Measurements from ENCODE around the gene C1orf167. TPM values are rescaled to one million over a fixed set of nuclear protein-coding genes. Genes with fewer than 3 reads are reported as not detected.

Gene C1orf167
- total and polyA plus RNA-seq, 4 donors = 0.37 TPM; not detected in 3

- WGBS = 94% methylated on average over 9 of the region's 9 CpGs
- no peak for TF ChIP-seq RAD21 (IDR thresholded peaks at IDR 0.05)
These were observed 17.7 kb upstream of the C1orf167 start for GRCh38 chr1:11744287-11744686.

GRCh38 chr1:11746092-11746491, 15.9 kb upstream of the C1orf167 start:
- Histone ChIP-seq H3K9me3 (ENCODE audit: control insufficient read depth in 4 of 4, low read length in 3 of 4) (no peaks in the 10 kb centered on the region), H3K4me3 (ENCODE audit: low read depth in 1 of 3, low read length in 3 of 3) (no peak overlapping the region), H3K36me3 (ENCODE audit: control insufficient read depth in 4 of 4, insufficient read depth in 3 of 4, low read depth in 1 of 4, low read length in 3 of 4) (peaks cover 0 to 35% (median 6%) of the 10 kb centered on the region in 4 donors), H3K27me3 (ENCODE audit: control insufficient read depth in 4 of 4, insufficient read depth in 4 of 4, low read length in 3 of 4) (no peaks in the 10 kb centered on the region), H3K9ac (ENCODE audit: low read depth in 1 of 2, low read length in 2 of 2) (no peak overlapping the region), H3K27ac (ENCODE audit: low read depth in 1 of 2, low read length in 2 of 2) (no peak overlapping the region), H3K4me1 (ENCODE audit: control insufficient read depth in 4 of 4, insufficient read depth in 4 of 4, low read length in 3 of 4) (no peaks in the 10 kb centered on the region)
- TF ChIP-seq CTCF (IDR thresholded peaks at IDR 0.05; ENCODE audit: low read depth, low read length, missing input control) = no peak
- no peak for TF ChIP-seq RXRA (IDR thresholded peaks at IDR 0.05)
- no peak for TF ChIP-seq NR2F2 (IDR thresholded peaks at IDR 0.05)
- TF ChIP-seq ZBTB33 (IDR thresholded peaks at IDR 0.05) = no peak
- no peak for TF ChIP-seq HNF4G (IDR thresholded peaks at IDR 0.05)
- no peak for TF ChIP-seq REST (IDR thresholded peaks at IDR 0.05)
- DNase-seq (ENCODE audit: low spot score) = no peak
- 94% methylated on average over 6 of the region's 6 CpGs for WGBS

More at GRCh38 chr1:11744287-11744686, 17.7 kb upstream of the C1orf167 start:
- no peaks in the 10 kb centered on the region for H3K9me3 ChIP-seq (ENCODE audit: control insufficient read depth in 4 of 4, low read length in 3 of 4)
- H3K4me3 ChIP-seq (ENCODE audit: low read depth in 1 of 3, low read length in 3 of 3) = no peak overlapping the region
- no peaks in the 10 kb centered on the region for H3K27me3 ChIP-seq (ENCODE audit: control insufficient read depth in 4 of 4, insufficient read depth in 4 of 4, low read length in 3 of 4)
- H3K27ac ChIP-seq (ENCODE audit: low read depth in 1 of 2, low read length in 2 of 2) = no peak overlapping the region
- no peak overlapping the region for H3K9ac ChIP-seq (ENCODE audit: low read depth in 1 of 2, low read length in 2 of 2)
- H3K36me3 ChIP-seq (ENCODE audit: control insufficient read depth in 4 of 4, insufficient read depth in 3 of 4, low read depth in 1 of 4, low read length in 3 of 4) = peaks cover 0 to 17% (median 0%) of the 10 kb centered on the region in 4 donors
- DNase-seq (ENCODE audit: low spot score) = no peak
- no peaks in the 10 kb centered on the region for H3K4me1 ChIP-seq (ENCODE audit: control insufficient read depth in 4 of 4, insufficient read depth in 4 of 4, low read length in 3 of 4)

- Histone ChIP-seq H3K4me1 (ENCODE audit: control insufficient read depth in 4 of 4, insufficient read depth in 4 of 4, low read length in 3 of 4) (no peaks in the 10 kb centered on the region), H3K9ac (ENCODE audit: low read depth in 1 of 2, low read length in 2 of 2) (no peak overlapping the region), H3K27ac (ENCODE audit: low read depth in 1 of 2, low read length in 2 of 2) (no peak overlapping the region), H3K4me3 (ENCODE audit: low read depth in 1 of 3, low read length in 3 of 3) (no peak overlapping the region), H3K27me3 (ENCODE audit: control insufficient read depth in 4 of 4, insufficient read depth in 4 of 4, low read length in 3 of 4) (no peaks in the 10 kb centered on the region), H3K36me3 (ENCODE audit: control insufficient read depth in 4 of 4, insufficient read depth in 3 of 4, low read depth in 1 of 4, low read length in 3 of 4) (peaks cover 0 to 37% (median 6%) of the 10 kb centered on the region in 4 donors), H3K9me3 (ENCODE audit: control insufficient read depth in 4 of 4, low read length in 3 of 4) (no peaks in the 10 kb centered on the region)
- DNase-seq (ENCODE audit: low spot score) = no peak
- WGBS = 86% methylated on average over 20 of the region's 20 CpGs
- no peak for TF ChIP-seq RAD21 (IDR thresholded peaks at IDR 0.05)
- no peak for TF ChIP-seq YY1 (IDR thresholded peaks at IDR 0.05)
- TF ChIP-seq ZBTB33 (IDR thresholded peaks at IDR 0.05) = no peak
- no peak for TF ChIP-seq ATF3 (IDR thresholded peaks at IDR 0.05)
- no peak for TF ChIP-seq HNF4G (IDR thresholded peaks at IDR 0.05)
- TF ChIP-seq FOXA2 (IDR thresholded peaks at IDR 0.05) = no peak
- no peak for TF ChIP-seq REST (IDR thresholded peaks at IDR 0.05)
These were observed 15.1 kb upstream of the C1orf167 start for GRCh38 chr1:11746795-11747487.
